Measurements from ENCODE around the gene SLC48A1.

SLC48A1 gene

DNA sequence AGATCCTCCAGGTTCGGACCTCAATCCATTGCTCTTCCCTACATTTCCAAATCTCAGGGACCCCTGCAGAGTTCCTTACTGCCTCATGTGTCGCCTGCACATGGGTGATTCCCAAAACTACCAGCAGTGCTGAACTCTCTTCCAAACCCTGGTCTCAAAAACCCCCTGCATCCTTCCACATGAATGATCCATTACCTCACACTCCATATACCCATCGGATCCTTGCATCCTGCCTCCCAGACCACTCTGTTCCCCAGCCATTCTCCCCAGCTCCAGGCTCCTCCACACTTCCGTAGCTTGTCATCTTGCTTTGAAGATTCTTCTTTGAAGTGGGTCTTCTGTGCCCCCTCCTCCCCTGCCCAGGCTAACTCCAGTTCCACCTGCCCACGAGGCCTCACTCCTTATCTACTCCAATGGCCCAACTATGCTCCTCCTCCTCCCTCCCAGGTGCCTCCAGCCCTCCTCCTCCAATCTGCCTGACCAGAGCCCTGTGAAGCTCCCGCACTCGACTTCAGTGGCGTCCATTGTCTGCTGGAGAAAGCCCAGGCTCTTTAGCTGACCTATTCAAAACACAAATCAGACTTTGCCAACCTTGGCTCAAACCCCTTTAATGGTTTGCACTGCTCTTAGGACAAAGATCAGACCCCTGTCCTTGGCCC lies 28.1 kb upstream of the SLC48A1 start:
- DNase-seq, result no peak

- no peak for DNase-seq
Observed at GRCh38 chr12:47745485-47746041, 27.5 kb upstream of the SLC48A1 start.

DNA sequence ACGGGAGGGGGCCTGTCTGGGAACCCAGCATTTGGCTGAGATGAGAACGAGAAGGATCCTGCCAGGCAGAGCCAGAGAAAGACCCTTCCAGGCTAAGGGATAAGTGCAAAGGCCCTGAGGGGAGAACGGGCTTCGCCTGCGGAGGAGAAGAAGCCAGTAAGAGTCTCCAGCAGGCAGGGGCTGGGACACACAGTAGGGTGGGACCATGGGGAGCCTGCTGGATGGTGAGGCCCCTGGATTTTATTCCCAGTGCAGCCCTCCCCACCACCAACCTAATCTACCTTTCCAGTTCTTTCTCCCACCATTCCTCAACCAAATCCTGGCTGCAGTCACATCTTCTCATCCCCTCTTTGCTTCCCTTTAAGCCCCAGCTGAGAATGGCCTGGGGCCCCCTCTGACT lies 27.0 kb upstream of the SLC48A1 start:
- no peak for DNase-seq

GRCh38 chr12:47746523-47746922 lies 26.5 kb upstream of the SLC48A1 start:
- no peak for DNase-seq

- no peak for DNase-seq
Observed at GRCh38 chr12:47747126-47747525, 25.9 kb upstream of the SLC48A1 start.

GRCh38 chr12:47747596-47748506 lies 25.2 kb upstream of the SLC48A1 start:
- no peak for DNase-seq

GRCh38 chr12:47748507-47748828 lies 24.6 kb upstream of the SLC48A1 start:
- DNase-seq, result no peak

DNA sequence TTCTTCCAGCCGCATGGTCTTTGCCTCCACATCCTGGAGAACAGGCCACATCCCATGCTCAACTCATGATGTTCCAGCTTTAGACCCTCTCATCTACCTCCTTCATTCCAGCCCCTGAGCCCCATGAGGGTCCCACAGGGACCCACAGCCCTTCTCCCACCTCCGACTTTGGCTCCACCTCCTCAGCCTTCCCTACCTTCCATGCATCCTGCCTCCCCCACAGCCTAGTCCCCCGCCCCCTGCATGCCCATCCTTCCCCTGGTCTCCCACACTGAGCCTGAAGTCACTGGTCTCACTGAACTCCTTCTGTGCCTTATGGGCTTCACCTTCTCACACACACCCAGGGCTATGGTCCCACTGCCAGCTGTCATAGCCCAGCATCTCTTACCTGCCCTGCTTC lies 24.1 kb upstream of the SLC48A1 start:
- DNase-seq, result no peak

DNA sequence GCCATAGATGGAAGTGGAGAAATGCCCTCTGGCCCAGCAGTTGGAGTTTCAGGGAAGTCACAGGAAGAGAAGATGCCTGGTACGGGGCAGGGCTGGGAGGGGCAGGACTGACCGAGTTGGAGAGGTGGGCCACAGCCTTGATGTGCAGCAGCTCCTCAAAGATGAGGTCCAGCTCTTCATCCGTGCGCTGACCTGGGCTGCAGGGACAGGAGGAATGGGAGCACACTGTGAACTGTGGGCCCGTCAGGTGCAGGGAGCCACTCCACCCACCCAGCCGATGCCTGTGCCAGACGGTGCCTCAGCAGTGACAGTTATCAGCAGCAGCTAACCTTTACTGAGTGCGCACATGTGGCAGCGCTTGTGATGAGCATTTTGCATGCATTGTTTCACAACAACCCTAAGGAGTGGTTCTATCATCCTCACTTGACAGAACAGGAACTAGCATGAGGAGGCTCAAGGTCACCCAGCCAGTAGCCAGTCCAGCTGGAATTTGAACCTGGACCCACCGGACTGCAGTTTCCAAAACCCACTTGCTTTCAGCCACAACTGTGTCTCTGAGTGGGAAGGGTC lies 22.7 kb upstream of the SLC48A1 start:
- DNase-seq, result no peak

DNA sequence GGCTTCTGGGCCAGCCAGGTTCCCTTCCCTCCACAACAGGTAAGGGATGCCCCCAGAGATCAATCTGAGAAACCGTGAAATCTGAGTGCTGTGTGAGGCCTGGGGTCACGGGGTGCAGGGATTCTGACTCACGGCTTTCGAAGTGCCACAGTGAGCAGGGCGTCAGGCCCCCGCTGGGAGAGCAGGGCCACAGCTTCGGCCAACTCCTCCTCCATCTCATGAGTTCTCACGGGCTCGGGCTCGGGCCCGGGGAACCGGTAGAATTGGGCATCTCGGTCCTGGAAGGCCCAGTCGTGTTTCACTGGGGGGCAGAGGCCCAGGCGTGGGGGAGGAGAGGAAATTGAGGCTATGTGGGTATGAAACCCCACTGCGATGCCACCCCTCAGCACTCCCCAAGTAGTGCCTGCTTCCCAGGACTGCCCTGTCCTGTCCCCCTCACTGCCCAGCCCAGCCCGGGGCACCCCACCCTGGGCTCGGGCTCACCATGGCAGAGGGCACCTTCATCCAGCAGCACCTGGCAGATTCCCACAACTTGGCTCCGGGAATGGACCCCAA lies 22.0 kb upstream of the SLC48A1 start:
- no peak for DNase-seq

DNA sequence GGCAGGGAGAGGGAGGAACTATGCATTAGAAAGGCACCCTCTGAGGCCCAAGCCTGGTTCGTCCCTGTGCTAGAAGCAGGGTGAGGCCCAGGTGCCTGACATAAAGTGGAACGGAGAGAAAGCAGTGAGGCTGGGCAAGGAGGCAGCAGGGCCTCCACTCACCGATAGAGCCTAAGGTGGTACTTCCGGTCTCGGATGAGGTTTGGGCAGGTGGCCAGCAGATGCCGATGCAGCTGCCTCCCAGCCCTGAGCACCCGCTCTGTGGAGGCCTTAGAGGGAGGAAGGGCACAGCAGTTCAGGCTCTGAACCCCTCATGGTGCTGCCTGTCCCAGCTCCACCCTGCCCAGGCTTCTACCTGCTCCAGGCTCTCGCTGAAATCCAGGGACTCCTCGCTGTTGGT lies 21.5 kb upstream of the SLC48A1 start:
- DNase-seq, result peak in 1 of 2 experiments; percentile 52

- DNase-seq, result no peak
Observed at GRCh38 chr12:47752121-47752520, 20.9 kb upstream of the SLC48A1 start.

GRCh38 chr12:47752552-47752951 lies 20.5 kb upstream of the SLC48A1 start:
- DNase-seq, result no peak

GRCh38 chr12:47753021-47754001 lies 19.7 kb upstream of the SLC48A1 start:
- no peak for DNase-seq

- no peak for DNase-seq
Observed at GRCh38 chr12:47754126-47754525, 18.9 kb upstream of the SLC48A1 start.

GRCh38 chr12:47754881-47755280 lies 18.2 kb upstream of the SLC48A1 start:
- DNase-seq, result no peak

- DNase-seq, result no peak
Observed at GRCh38 chr12:47755655-47756562, 17.1 kb upstream of the SLC48A1 start.

- DNase-seq, result no peak
Observed at GRCh38 chr12:47757364-47757839, 15.6 kb upstream of the SLC48A1 start.

DNA sequence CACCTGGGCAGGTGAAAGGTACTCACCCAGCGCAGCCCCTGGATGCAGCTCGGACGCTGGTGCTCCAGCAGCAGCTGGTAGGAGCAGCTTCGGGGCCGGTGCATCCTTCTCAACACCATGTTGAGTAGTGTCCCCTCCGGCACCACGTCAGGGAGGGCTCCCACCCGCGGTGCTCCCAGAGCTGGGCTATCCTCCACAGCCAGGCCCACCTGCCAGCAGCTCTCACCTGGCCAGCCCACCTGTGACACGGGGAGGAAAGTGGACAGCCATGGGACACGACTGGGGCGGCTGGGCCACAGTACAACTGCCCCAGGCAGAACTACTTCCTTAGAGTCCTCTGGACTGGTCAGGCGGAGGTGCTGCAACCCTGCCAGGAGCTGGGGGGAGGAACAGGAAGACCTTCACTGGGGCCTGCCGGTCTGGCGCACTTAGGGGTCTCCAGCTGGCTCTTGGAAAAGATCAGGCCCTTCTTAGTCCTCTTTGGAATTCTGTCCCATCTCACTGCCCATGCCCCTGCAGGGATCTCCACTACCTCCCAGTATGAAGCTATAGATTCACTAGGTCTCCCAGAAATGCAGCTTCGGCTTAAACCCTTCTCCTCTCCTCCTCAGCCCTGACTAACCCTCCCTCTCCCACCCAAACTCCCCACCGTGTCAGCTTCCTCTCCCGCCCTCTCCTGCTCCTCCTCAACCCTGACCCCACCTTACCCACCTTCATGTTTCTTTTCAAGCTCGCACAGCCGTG lies 15.0 kb upstream of the SLC48A1 start:
- no peak for DNase-seq

GRCh38 chr12:47758584-47758833 lies 14.5 kb upstream of the SLC48A1 start:
- no peak for DNase-seq

Measured in SHP77 (cell line).